Bronchial epithelial cell (primary cell): ENCODE measurements around the gene AFG3L2. TPM values are rescaled to one million over a fixed set of nuclear protein-coding genes. Genes with fewer than 3 reads are reported as not detected.
A peak's percentile ranks its signal among the peaks of the same experiment; 100 is the strongest.

Experiments
- DNase-seq: peaks from one replicate; pipeline ENCODE4 v3.0.0-alpha.2; 2010; ENCODE audit warnings: low read depth
- FAIRE-seq: peaks from 2 replicates; lab custom pipeline; 2011; peaks lifted over from hg19 to GRCh38; lab: Jason Lieb, UNC
- H3K27me3 ChIP-seq: 2 replicates; pipeline ENCODE4 v1.5.1; 2011; ENCODE audit warnings: low read length; ENCODE audit not compliant: control insufficient read depth, insufficient read depth
- H3K36me3 ChIP-seq: 2 replicates; pipeline ENCODE4 v1.5.1; 2011; ENCODE audit warnings: low read length; ENCODE audit not compliant: control insufficient read depth, insufficient read depth
- H3K4me3 ChIP-seq: 2 replicates; pipeline ENCODE4 v1.5.1; 2011; ENCODE audit warnings: mild to moderate bottlenecking, low read depth, low read length, control low read depth
- CTCF ChIP-seq: IDR thresholded peaks from 2 replicates; pipeline ENCODE4 v1.5.1; 2011; ENCODE audit warnings: mild to moderate bottlenecking, moderate library complexity, low read length, control low read depth, inconsistent platforms; ENCODE audit not compliant: insufficient read depth, severe bottlenecking
- total RNA-seq: library from RNA; depleted of rRNA; stranded (reverse); fragments of >200 nt; gene quantifications from 2 replicates; pipeline ENCODE4 v1.2.1, GENCODE V29; 2014

AFG3L2 gene
- total RNA-seq, 1 donor from 2014 or later, result 67.1 TPM

- Histone ChIP-seq H3K4me3 (no peak overlapping the region), H3K36me3 (no peaks in the 10 kb centered on the region), H3K27me3 (peaks cover 2% of the 10 kb centered on the region)
- no peak for TF ChIP-seq CTCF
- DNase-seq, result peak; percentile 87
- FAIRE-seq, result no peak
Observed at GRCh38 chr18:12403601-12404506, 26.8 kb upstream of the AFG3L2 start.

- DNase-seq, result no peak
- Histone ChIP-seq H3K27me3 (peaks cover 3% of the 10 kb centered on the region), H3K4me3 (no peak overlapping the region), H3K36me3 (no peaks in the 10 kb centered on the region)
- no peak for FAIRE-seq
- no peak for TF ChIP-seq CTCF
Observed at GRCh38 chr18:12401881-12402280, 24.9 kb upstream of the AFG3L2 start.

GRCh38 chr18:12399231-12399630 is 22.2 kb upstream of the AFG3L2 start:
- no peak for DNase-seq
- no peak for FAIRE-seq
- H3K4me3 ChIP-seq, result no peak overlapping the region
- H3K27me3 ChIP-seq, result peaks cover 2% of the 10 kb centered on the region
- no peak for TF ChIP-seq CTCF
- no peaks in the 10 kb centered on the region for H3K36me3 ChIP-seq

- Histone ChIP-seq H3K27me3 (peaks cover 2% of the 10 kb centered on the region), H3K36me3 (no peaks in the 10 kb centered on the region), H3K4me3 (no peak overlapping the region)
- FAIRE-seq, result no peak
- no peak for DNase-seq
- TF ChIP-seq CTCF, result no peak
Observed at GRCh38 chr18:12398625-12399024, 21.6 kb upstream of the AFG3L2 start.

- Histone ChIP-seq H3K36me3 (no peaks in the 10 kb centered on the region), H3K4me3 (no peak overlapping the region), H3K27me3 (peaks cover 2% of the 10 kb centered on the region)
- no peak for TF ChIP-seq CTCF
- DNase-seq (no peak), FAIRE-seq (no peak)
Observed at GRCh38 chr18:12397793-12398192, 20.8 kb upstream of the AFG3L2 start.
